ENCODE results near the gene TOB1.
A peak's percentile ranks its signal among the peaks of the same experiment; 100 is the strongest.

GRCh38 chr17:50867363-50868139 lies 1.4 kb upstream of the TOB1 start:
- TF ChIP-seq EZH2 (IDR thresholded peaks at IDR 0.05), result no peak
- peak; percentile 45; the same call in 1 of the 2 replicates for TF ChIP-seq POLR2AphosphoS5 (IDR thresholded peaks at IDR 0.05; ENCODE audit: borderline replicate concordance, low read depth, low read length)

Data from SK-N-MC (cell line).